OCI-LY7 (cell line): ENCODE data around the gene TTC34. TPM values are rescaled to one million over a fixed set of nuclear protein-coding genes. Genes with fewer than 3 reads are reported as not detected.

Source experiments
- BruUV-seq: library from RNA; stranded (reverse); fragments of 400-500 nt; replicated peaks from 2 replicates; lab custom pipeline; 2021; lab: Mats Ljungman, UMichigan
- CTCF ChIA-PET: fragments of 300-600 bp; sonication (Branson Sonifier 250); formaldehyde crosslinking; loops from one replicate; lab custom pipeline; 2022; ENCODE audit warnings: antibody characterized with exemption; ENCODE audit not compliant: unreplicated experiment; lab: Charles Lee
- POLR2A ChIA-PET: fragments of 300-600 bp; sonication (Branson Sonifier 250); formaldehyde crosslinking; loops from one replicate; lab custom pipeline; 2022; ENCODE audit warnings: antibody characterized with exemption; lab: Charles Lee
- DNase-seq: peaks from one replicate; pipeline ENCODE4 v3.0.0-alpha.2; 2015; ENCODE audit warnings: low spot score
- H2AFZ ChIP-seq: fragments of 200-600 bp; sonication (generic), shearing (Covaris generic); 2 replicates; pipeline ENCODE4 v1.6.1; 2014; ENCODE audit warnings: mild to moderate bottlenecking, antibody characterized with exemption, low read length, moderate library complexity
- H3K27ac ChIP-seq: fragments of 200-600 bp; sonication (generic); 2 replicates; pipeline ENCODE4 v1.5.1; 2014; ENCODE audit warnings: mixed run types, low read depth, mild to moderate bottlenecking, moderate library complexity, low read length, inconsistent platforms; ENCODE audit not compliant: poor library complexity, severe bottlenecking
- H3K36me3 ChIP-seq: fragments of 200-600 bp; sonication (generic); 2 replicates; pipeline ENCODE4 v1.6.1; 2014; ENCODE audit warnings: mild to moderate bottlenecking, antibody characterized with exemption, low read length, moderate library complexity, mixed read lengths; ENCODE audit not compliant: insufficient read depth
- H3K4me1 ChIP-seq: fragments of 200-600 bp; sonication (generic); 2 replicates; pipeline ENCODE4 v1.5.1; 2014; ENCODE audit warnings: mild to moderate bottlenecking, low read length; ENCODE audit not compliant: insufficient read depth, poor library complexity, severe bottlenecking
- H3K4me2 ChIP-seq: fragments of 200-600 bp; sonication (generic); 2 replicates; pipeline ENCODE4 v1.6.1; 2014; ENCODE audit warnings: mild to moderate bottlenecking, low read length
- H3K4me3 ChIP-seq: fragments of 200-600 bp; sonication (generic); 2 replicates; pipeline ENCODE4 v1.5.1; 2014; ENCODE audit warnings: mild to moderate bottlenecking, low read depth, low read length; ENCODE audit not compliant: poor library complexity, severe bottlenecking
- H3K79me2 ChIP-seq: fragments of 200-600 bp; sonication (generic); 2 replicates; pipeline ENCODE4 v1.6.1; 2016; ENCODE audit warnings: low read depth, mild to moderate bottlenecking, low read length, moderate library complexity, mixed read lengths; ENCODE audit not compliant: insufficient read depth
- H3K9me2 ChIP-seq: fragments of 200-600 bp; sonication (generic); 2 replicates; pipeline ENCODE4 v1.6.1; 2016; ENCODE audit warnings: mild to moderate bottlenecking, low read length, mixed read lengths; ENCODE audit not compliant: insufficient read depth
- H3K9me3 ChIP-seq: fragments of 200-600 bp; sonication (generic); 2 replicates; pipeline ENCODE4 v1.6.1; 2014; ENCODE audit warnings: mild to moderate bottlenecking, mixed run types, low read length, mixed read lengths
- H4K20me1 ChIP-seq: fragments of 200-600 bp; sonication (generic); 2 replicates; pipeline ENCODE4 v1.6.1; 2014; ENCODE audit warnings: mild to moderate bottlenecking, antibody characterized with exemption, low read length, moderate library complexity, mixed read lengths; ENCODE audit not compliant: insufficient read depth
- EZH2phosphoT487 ChIP-seq: fragments of 200-600 bp; sonication (generic); IDR thresholded peaks from 2 replicates; pipeline ENCODE4 v1.6.1; 2018; ENCODE audit warnings: low read depth, borderline replicate concordance, mild to moderate bottlenecking, mixed run types, antibody characterized with exemption, low read length, moderate library complexity, mixed read lengths
- intact Hi-C: fragments of 100-400 bp; cut with micrococcal nuclease; formaldehyde crosslinking; loops from one replicate; pipeline ENCODE4 v1.10.0; 2022; ENCODE audit not compliant: unreplicated experiment
- total RNA-seq, 2 experiments: library from RNA; depleted of rRNA in 1 of 2; stranded (reverse); fragments of >200 nt in 1 of 2; shearing (Covaris generic) in 1 of 2; gene quantifications; 2 replicates each; pipeline ENCODE4 v1.2.3, GENCODE V29; 2014 to 2022
- TF ChIP-seq, protein P1 (sequence below): fragments of 200-600 bp; sonication (generic); conservative IDR thresholded peaks from 2 replicates; pipeline ENCODE4 v1.5.1; 2014; ENCODE audit warnings: mild to moderate bottlenecking, antibody characterized with exemption, low read length, moderate library complexity, mixed read lengths

TTC34 gene
- total RNA-seq, 2 experiments from 2014 or later: 1.1 to 2.2 TPM

GRCh38 chr1:2789164-2789985 is 12.1 kb downstream of the TTC34 start:
- H4K20me1 ChIP-seq: no peaks in the 10 kb centered on the region
- TF ChIP-seq EZH2phosphoT487: no peak
- TF ChIP-seq, protein P1, sequence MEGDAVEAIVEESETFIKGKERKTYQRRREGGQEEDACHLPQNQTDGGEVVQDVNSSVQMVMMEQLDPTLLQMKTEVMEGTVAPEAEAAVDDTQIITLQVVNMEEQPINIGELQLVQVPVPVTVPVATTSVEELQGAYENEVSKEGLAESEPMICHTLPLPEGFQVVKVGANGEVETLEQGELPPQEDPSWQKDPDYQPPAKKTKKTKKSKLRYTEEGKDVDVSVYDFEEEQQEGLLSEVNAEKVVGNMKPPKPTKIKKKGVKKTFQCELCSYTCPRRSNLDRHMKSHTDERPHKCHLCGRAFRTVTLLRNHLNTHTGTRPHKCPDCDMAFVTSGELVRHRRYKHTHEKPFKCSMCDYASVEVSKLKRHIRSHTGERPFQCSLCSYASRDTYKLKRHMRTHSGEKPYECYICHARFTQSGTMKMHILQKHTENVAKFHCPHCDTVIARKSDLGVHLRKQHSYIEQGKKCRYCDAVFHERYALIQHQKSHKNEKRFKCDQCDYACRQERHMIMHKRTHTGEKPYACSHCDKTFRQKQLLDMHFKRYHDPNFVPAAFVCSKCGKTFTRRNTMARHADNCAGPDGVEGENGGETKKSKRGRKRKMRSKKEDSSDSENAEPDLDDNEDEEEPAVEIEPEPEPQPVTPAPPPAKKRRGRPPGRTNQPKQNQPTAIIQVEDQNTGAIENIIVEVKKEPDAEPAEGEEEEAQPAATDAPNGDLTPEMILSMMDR: no peak
- DNase-seq: no peak
- H3K4me2 ChIP-seq: no peak overlapping the region
- 0 out of 2 replicates have a peak, but pooled peaks cover 3% of the 10 kb centered on the region for H3K9me3 ChIP-seq
- no peaks in the 10 kb centered on the region for H3K9me2 ChIP-seq
- H3K27ac ChIP-seq: no peak overlapping the region
- no peaks in the 10 kb centered on the region for H3K36me3 ChIP-seq
- H3K4me1 ChIP-seq: no peaks in the 10 kb centered on the region
- POLR2A ChIA-PET: no interaction called here
- H3K79me2 ChIP-seq: no peaks in the 10 kb centered on the region
- no peak overlapping the region for H2AFZ ChIP-seq
- no TSS peak for BruUV-seq
- H3K4me3 ChIP-seq: no peak overlapping the region
- intact Hi-C loops: no loop called here
- CTCF ChIA-PET: no interaction called here

GRCh38 chr1:2788506-2789163 is 12.9 kb downstream of the TTC34 start:
- H3K27ac ChIP-seq: no peak overlapping the region
- no TSS peak for BruUV-seq
- intact Hi-C loops: no loop called here
- H3K4me3 ChIP-seq: no peak overlapping the region
- H3K4me1 ChIP-seq: no peaks in the 10 kb centered on the region
- no peaks in the 10 kb centered on the region for H3K36me3 ChIP-seq
- TF ChIP-seq, protein P1: no peak
- no peak overlapping the region for H3K4me2 ChIP-seq
- H3K9me2 ChIP-seq: no peaks in the 10 kb centered on the region
- ChIA-PET POLR2A (no interaction called here), CTCF (no interaction called here)
- H4K20me1 ChIP-seq: no peaks in the 10 kb centered on the region
- H2AFZ ChIP-seq: no peak overlapping the region
- no peaks in the 10 kb centered on the region for H3K79me2 ChIP-seq
- H3K9me3 ChIP-seq: no peaks in the 10 kb centered on the region
- no peak for DNase-seq
